Fibroblast of lung (primary cell): ENCODE data around the gene ABR.

Source experiments
- CTCF ChIP-seq, 2 donors: IDR thresholded peaks in 1 of 2; conservative IDR thresholded peaks in 1 of 2; 1 replicate in 1 of 2; 2 replicates in 1 of 2; pipeline ENCODE4 v1.5.1; 2011 to 2012; ENCODE audit warnings: low read length in 2 of 2, control low read depth in 1 of 2, inconsistent platforms in 1 of 2, low read depth in 1 of 2, mild to moderate bottlenecking in 1 of 2
- EZH2 ChIP-seq: IDR thresholded peaks from 2 replicates; pipeline ENCODE4 v1.5.1; 2012; ENCODE audit warnings: low read length, control low read depth, mild to moderate bottlenecking; ENCODE audit errors: missing control alignments

- TF ChIP-seq CTCF (conservative IDR thresholded peaks at IDR 0.05 in 1 of 2, IDR thresholded peaks at IDR 0.05 in 1 of 2; ENCODE audit: low read depth in 1 of 2, low read length in 2 of 2) (no peak), EZH2 (no peak)
These were observed 112.4 kb downstream of the ABR start for GRCh38 chr17:1067282-1067956.
